ENCODE measurements around the gene SCN1A. TPM values are rescaled to one million over a fixed set of nuclear protein-coding genes. Genes with fewer than 3 reads are reported as not detected.

The SCN1A gene
- total RNA-seq, 1 experiment from 2014 or later, result 1.6 TPM

- TF ChIP-seq MAX (CRISPR knock-in tag; IDR thresholded peaks at IDR 0.05) (no peak), JAZF1 (CRISPR knock-in tag; IDR thresholded peaks at IDR 0.05) (no peak), ZSCAN18 (CRISPR knock-in tag; IDR thresholded peaks at IDR 0.05) (no peak), ZNF263 (CRISPR knock-in tag; IDR thresholded peaks at IDR 0.05; ENCODE audit: low read depth) (no peak), GABPB1 (CRISPR knock-in tag; IDR thresholded peaks at IDR 0.05) (no peak), CTCF (IDR thresholded peaks at IDR 0.05) (no peak), IRF1 (CRISPR knock-in tag; IDR thresholded peaks at IDR 0.05) (no peak), ZNF416 (CRISPR knock-in tag; IDR thresholded peaks at IDR 0.05) (no peak), ATF1 (CRISPR knock-in tag; IDR thresholded peaks at IDR 0.05) (no peak), USF2 (CRISPR knock-in tag; IDR thresholded peaks at IDR 0.05) (no peak), E2F5 (CRISPR knock-in tag; IDR thresholded peaks at IDR 0.05) (no peak), MLX (CRISPR knock-in tag; IDR thresholded peaks at IDR 0.05) (no peak), ATF3 (CRISPR knock-in tag; conservative IDR thresholded peaks at IDR 0.05) (no peak), GRHL2 (CRISPR knock-in tag; IDR thresholded peaks at IDR 0.05; ENCODE audit: insufficient replicate concordance, severe bottlenecking) (no peak)
Measured at GRCh38 chr2:166094325-166094724, 33.5 kb downstream of the SCN1A start (continued).

- no peak for DNase-seq (ENCODE audit: low spot score)
- no peaks in the 10 kb centered on the region for H3K27me3 Mint-ChIP-seq (ENCODE audit: low read depth)
- ATAC-seq, result no peak
- CTCF ChIA-PET, result no interaction called here
- H3K27ac Mint-ChIP-seq, result no peak overlapping the region
- H3K4me3 Mint-ChIP-seq, result no peak overlapping the region
- no peaks in the 10 kb centered on the region for H3K9me3 Mint-ChIP-seq
- POLR2A ChIA-PET, result interaction anchor here (0.6 kb wide), 1 partner anchor 566 kb away, joined by 11 read pairs; no protein-coding TSS in a partner anchor
- no peaks in the 10 kb centered on the region for H3K36me3 Mint-ChIP-seq
- peaks cover 14% of the 10 kb centered on the region for H3K4me1 Mint-ChIP-seq
- no peak for TF ChIP-seq ZNF138 (CRISPR knock-in tag; conservative IDR thresholded peaks at IDR 0.05)
- TF ChIP-seq ZBTB21 (CRISPR knock-in tag; IDR thresholded peaks at IDR 0.05; ENCODE audit: borderline replicate concordance), result no peak
- TF ChIP-seq ATF2 (CRISPR knock-in tag; IDR thresholded peaks at IDR 0.05; ENCODE audit: borderline replicate concordance, low read depth), result no peak
- no peak for TF ChIP-seq ZSCAN18 (CRISPR knock-in tag; IDR thresholded peaks at IDR 0.05)
- no peak for TF ChIP-seq ATF3 (CRISPR knock-in tag; conservative IDR thresholded peaks at IDR 0.05)
- TF ChIP-seq ARID4B (CRISPR knock-in tag; IDR thresholded peaks at IDR 0.05; ENCODE audit: borderline replicate concordance), result no peak
- no peak for TF ChIP-seq SMAD3 (CRISPR knock-in tag; IDR thresholded peaks at IDR 0.05; ENCODE audit: borderline replicate concordance)
- TF ChIP-seq CBFB (CRISPR knock-in tag; IDR thresholded peaks at IDR 0.05; ENCODE audit: low read depth), result no peak
- TF ChIP-seq TCF7 (CRISPR knock-in tag; IDR thresholded peaks at IDR 0.05; ENCODE audit: low read depth), result no peak
Measured at GRCh38 chr2:166092889-166093288, 34.9 kb downstream of the SCN1A start.

Data from WTC11 (cell line).